Karpas-422 (cell line): ENCODE measurements around the gene PTBP1. TPM values are rescaled to one million over a fixed set of nuclear protein-coding genes. Genes with fewer than 3 reads are reported as not detected.
"Not testable (repeated sequence)": the region's sequence is repeated elsewhere in the genome, so short reads cannot be mapped to it uniquely, and the experiment has no call there.

Experiments
- DNase-seq: peaks from one replicate; pipeline ENCODE4 v3.0.0-alpha.2; 2015
- H2AFZ ChIP-seq: fragments of 200-600 bp; sonication (generic); 2 replicates; pipeline ENCODE4 v1.6.1; 2014; ENCODE audit warnings: antibody characterized with exemption, low read length, mixed read lengths
- H3K27ac ChIP-seq: fragments of 200-600 bp; sonication (generic); 2 replicates; pipeline ENCODE4 v1.5.1; 2014; ENCODE audit warnings: mild to moderate bottlenecking, low read length, moderate library complexity
- H3K27me3 ChIP-seq: fragments of 200-600 bp; sonication (generic); 2 replicates; pipeline ENCODE4 v1.6.1; 2014; ENCODE audit warnings: low read length, mixed read lengths
- H3K36me3 ChIP-seq: fragments of 200-600 bp; sonication (generic); 2 replicates; pipeline ENCODE4 v1.6.1; 2014; ENCODE audit warnings: low read length, mixed read lengths; ENCODE audit not compliant: insufficient read depth
- H3K4me1 ChIP-seq: fragments of 200-600 bp; sonication (generic); 2 replicates; pipeline ENCODE4 v1.6.1; 2014; ENCODE audit warnings: mild to moderate bottlenecking, low read length, mixed read lengths
- H3K4me2 ChIP-seq: fragments of 200-600 bp; sonication (generic); 2 replicates; pipeline ENCODE4 v1.6.1; 2014; ENCODE audit warnings: low read length, low read depth, mild to moderate bottlenecking; ENCODE audit not compliant: poor library complexity, severe bottlenecking
- H3K4me3 ChIP-seq: fragments of 200-600 bp; sonication (generic); 2 replicates; pipeline ENCODE4 v1.5.1; 2014; ENCODE audit warnings: mild to moderate bottlenecking, antibody characterized with exemption, low read length, mixed read lengths
- H3K79me2 ChIP-seq: fragments of 200-600 bp; sonication (generic); 2 replicates; pipeline ENCODE4 v1.6.1; 2014; ENCODE audit warnings: mild to moderate bottlenecking, low read length, mixed read lengths
- H3K9ac ChIP-seq: fragments of 200-600 bp; sonication (generic); 2 replicates; pipeline ENCODE4 v1.6.0; 2014; ENCODE audit warnings: low read length
- H3K9me2 ChIP-seq: fragments of 200-600 bp; sonication (generic), shearing (Covaris generic); replicated peaks from 2 replicates; pipeline ENCODE4 v1.6.0; 2014; ENCODE audit warnings: mild to moderate bottlenecking, low read length, moderate library complexity; ENCODE audit not compliant: insufficient read depth
- H3K9me3 ChIP-seq: fragments of 300-700, 200-600 bp; sonication (generic); 2 replicates; pipeline ENCODE4 v1.6.1; 2014; ENCODE audit warnings: low read length, mixed read lengths
- H4K20me1 ChIP-seq: fragments of 200-600 bp; sonication (generic); 2 replicates; pipeline ENCODE4 v1.6.1; 2014; ENCODE audit warnings: mild to moderate bottlenecking, antibody characterized with exemption, low read length, low read depth; ENCODE audit not compliant: insufficient read depth
- total RNA-seq: library from RNA; depleted of rRNA; stranded (reverse); fragments of >200 nt; shearing (Covaris generic); gene quantifications from 2 replicates; pipeline ENCODE4 v1.2.3, GENCODE V29; 2014; ENCODE audit warnings: low replicate concordance

Gene PTBP1
- total RNA-seq, 1 experiment from 2014 or later = 170 TPM

DNA sequence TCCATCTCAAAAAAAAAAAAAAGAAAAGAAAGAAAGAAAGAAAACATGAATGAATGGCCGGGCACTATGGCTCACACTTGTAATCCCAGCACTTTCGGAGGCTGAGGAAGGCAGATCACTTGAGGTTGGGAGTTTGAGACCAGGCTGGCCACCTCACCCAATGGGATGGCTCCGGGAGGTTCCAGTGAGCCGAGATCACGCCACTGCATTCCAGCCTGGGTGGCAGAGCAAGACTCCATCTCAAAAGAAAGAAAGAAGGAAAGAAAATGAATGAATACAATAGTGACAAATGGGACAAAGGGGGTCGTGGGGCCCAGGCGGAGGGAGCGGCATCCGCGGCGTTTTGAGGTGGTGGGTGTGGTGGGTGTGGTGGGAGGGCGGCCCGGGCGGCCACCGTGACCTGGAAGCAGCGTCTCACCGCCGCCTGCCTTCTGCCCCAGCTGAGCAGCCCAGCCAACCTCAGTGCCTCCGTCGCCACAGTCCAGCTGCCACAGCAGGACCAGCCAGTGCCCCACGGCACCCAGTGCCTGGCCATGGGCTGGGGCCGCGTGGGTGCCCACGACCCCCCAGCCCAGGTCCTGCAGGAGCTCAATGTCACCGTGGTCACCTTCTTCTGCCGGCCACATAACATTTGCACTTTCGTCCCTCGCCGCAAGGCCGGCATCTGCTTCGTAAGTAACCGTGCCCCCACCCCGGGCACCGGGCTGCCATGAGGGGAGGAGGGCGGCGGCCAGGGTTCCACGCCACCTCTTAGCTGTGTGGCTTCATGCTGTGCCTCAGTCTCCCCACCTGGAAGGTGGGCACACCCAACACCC lies 48.7 kb downstream of the PTBP1 start:
- H3K36me3 ChIP-seq = no peaks in the 10 kb centered on the region
- no peak overlapping the region for H3K4me3 ChIP-seq
- H3K79me2 ChIP-seq = no peaks in the 10 kb centered on the region
- no peaks in the 10 kb centered on the region for H3K27me3 ChIP-seq
- no peaks in the 10 kb centered on the region for H3K9me3 ChIP-seq
- no peaks in the 10 kb centered on the region for H4K20me1 ChIP-seq
- no peak overlapping the region for H2AFZ ChIP-seq
- no peaks in the 10 kb centered on the region for H3K9me2 ChIP-seq
- no peak overlapping the region for H3K4me2 ChIP-seq
- no peak overlapping the region for H3K27ac ChIP-seq
- DNase-seq = no peak
- H3K4me1 ChIP-seq = no peaks in the 10 kb centered on the region
- H3K9ac ChIP-seq = no peak overlapping the region

DNA sequence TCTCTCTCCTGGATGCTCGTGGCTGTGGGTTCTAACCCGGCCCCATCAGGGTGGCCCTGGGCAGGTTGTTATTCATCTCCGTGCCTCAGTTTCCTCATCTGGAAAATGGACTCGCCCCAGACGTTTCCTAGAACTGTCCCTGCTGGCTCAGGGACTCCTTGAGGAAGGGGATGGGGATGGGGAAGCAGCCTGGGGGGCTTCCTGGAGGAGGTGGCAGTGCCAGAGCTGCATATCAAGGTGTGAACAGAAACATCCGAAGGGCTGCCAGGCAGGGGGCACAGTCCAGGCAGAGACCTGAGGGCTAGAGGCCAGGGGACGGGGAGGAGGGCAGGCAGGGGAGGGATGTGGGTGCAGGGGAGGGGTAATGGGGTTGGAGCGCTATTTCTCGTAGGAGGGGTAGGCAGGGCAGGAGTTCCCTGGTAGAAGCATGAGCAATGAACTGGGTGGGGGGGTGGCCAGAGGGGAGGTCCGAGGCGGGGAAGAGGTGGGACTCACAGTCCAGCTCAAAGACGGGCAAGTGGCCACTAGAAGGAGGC lies 51.2 kb downstream of the PTBP1 start:
- H3K27me3 ChIP-seq = no peaks in the 10 kb centered on the region

DNA sequence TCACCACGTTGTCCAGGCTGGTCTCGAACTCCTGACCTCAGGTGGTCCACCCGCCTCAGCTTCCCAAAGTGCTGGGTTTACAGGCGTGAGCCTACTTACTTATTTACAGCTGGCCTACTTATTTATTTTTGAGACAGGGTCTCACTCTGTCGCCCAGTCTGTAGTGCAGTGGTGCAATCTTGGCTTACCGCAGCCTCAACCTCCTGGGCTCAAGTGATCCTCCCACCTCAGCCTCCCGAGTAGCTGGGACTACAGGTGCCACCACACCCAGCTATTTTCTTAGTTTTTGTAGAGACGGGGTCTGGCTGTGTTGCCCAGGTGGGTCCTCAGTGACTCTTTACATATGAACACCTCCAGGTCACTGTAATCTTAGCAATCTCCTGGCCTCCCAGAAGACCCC lies 51.9 kb downstream of the PTBP1 start:
- not testable (repeated sequence) for DNase-seq, H2AFZ ChIP-seq, H3K27me3 ChIP-seq, H3K36me3 ChIP-seq, H3K4me3 ChIP-seq, H3K4me2 ChIP-seq, H3K79me2 ChIP-seq, H3K4me1 ChIP-seq, H4K20me1 ChIP-seq, H3K9me2 ChIP-seq, H3K9me3 ChIP-seq, H3K27ac ChIP-seq, H3K9ac ChIP-seq

More for the DNA sequence above, 51.2 kb downstream of the PTBP1 start:
- no peak overlapping the region for H3K27ac ChIP-seq
- no peaks in the 10 kb centered on the region for H3K4me1 ChIP-seq
- H3K4me3 ChIP-seq = no peak overlapping the region
- H3K9me3 ChIP-seq = no peaks in the 10 kb centered on the region
- H4K20me1 ChIP-seq = no peaks in the 10 kb centered on the region
- no peak overlapping the region for H2AFZ ChIP-seq
- H3K9me2 ChIP-seq = no peaks in the 10 kb centered on the region
- H3K36me3 ChIP-seq = no peaks in the 10 kb centered on the region
- H3K4me2 ChIP-seq = no peak overlapping the region
- H3K9ac ChIP-seq = no peak overlapping the region
- H3K79me2 ChIP-seq = no peaks in the 10 kb centered on the region
- DNase-seq = no peak

DNA sequence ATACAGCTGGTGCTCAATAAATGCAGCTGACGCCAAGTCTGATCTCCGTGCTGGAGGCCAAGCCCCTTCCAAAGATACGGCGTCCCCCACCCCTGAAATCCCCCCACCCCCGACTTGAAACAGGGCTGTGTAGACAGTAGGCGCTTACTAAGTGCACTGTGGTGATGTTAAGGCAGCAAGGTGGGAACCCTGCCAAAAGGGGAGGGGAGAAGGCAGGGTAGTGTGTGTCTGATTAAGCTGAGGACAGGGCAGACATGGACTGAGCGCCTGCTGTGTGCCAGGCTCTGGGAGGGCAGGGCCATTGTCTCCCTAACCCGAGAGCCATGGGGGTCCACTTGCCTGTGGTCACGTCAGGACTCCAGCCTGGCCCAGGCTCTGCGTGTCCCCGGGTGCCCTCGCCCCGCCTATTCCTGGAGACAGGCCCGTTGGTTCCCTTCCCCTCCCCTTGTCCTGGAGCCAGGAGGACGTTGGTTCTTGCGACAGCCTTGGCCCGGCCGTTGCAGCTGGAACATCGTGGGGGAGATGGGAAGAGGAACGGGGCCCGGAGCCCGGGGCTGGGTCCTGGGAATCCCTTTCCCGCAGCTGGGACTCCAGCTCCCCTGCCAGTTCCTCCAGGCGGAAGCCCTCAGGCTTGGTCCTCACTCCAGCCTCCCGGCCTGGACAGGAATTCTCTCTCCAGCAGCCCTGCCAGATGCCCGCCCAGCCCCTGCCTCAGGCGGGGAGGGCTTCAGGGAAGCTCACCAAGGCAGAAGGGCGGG lies 53.1 kb downstream of the PTBP1 start:
- Histone ChIP-seq H3K27ac (no peak overlapping the region), H2AFZ (no peak overlapping the region), H3K9ac (no peak overlapping the region), H3K9me3 (no peaks in the 10 kb centered on the region), H3K9me2 (no peaks in the 10 kb centered on the region), H3K79me2 (no peaks in the 10 kb centered on the region), H3K36me3 (no peaks in the 10 kb centered on the region), H3K4me2 (no peak overlapping the region), H3K27me3 (no peaks in the 10 kb centered on the region), H3K4me1 (no peaks in the 10 kb centered on the region), H4K20me1 (no peaks in the 10 kb centered on the region), H3K4me3 (no peak overlapping the region)
- no peak for DNase-seq

DNA sequence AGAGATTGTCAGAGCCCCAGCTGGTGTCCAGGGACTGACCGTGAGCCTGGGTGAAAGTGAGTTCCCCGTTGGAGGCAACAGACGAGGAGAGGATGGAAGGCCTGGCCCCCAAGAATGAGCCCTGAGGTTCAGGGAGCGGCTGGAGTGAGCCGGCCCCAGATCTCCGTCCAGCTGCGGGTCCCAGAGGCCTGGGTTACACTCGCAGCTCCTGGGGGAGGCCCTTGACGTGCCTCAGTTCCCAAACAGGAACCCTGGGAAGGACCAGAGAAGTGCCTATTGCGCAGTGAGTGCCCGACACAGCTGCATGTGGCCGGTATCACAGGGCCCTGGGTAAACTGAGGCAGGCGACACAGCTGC lies 53.7 kb downstream of the PTBP1 start:
- Histone ChIP-seq H3K36me3 (no peaks in the 10 kb centered on the region), H2AFZ (no peak overlapping the region), H3K27ac (no peak overlapping the region), H3K27me3 (no peaks in the 10 kb centered on the region), H3K9me3 (no peaks in the 10 kb centered on the region), H3K4me3 (no peak overlapping the region), H3K9ac (no peak overlapping the region), H3K4me1 (no peaks in the 10 kb centered on the region), H3K9me2 (no peaks in the 10 kb centered on the region), H4K20me1 (no peaks in the 10 kb centered on the region), H3K4me2 (no peak overlapping the region), H3K79me2 (no peaks in the 10 kb centered on the region)
- DNase-seq = no peak

DNA sequence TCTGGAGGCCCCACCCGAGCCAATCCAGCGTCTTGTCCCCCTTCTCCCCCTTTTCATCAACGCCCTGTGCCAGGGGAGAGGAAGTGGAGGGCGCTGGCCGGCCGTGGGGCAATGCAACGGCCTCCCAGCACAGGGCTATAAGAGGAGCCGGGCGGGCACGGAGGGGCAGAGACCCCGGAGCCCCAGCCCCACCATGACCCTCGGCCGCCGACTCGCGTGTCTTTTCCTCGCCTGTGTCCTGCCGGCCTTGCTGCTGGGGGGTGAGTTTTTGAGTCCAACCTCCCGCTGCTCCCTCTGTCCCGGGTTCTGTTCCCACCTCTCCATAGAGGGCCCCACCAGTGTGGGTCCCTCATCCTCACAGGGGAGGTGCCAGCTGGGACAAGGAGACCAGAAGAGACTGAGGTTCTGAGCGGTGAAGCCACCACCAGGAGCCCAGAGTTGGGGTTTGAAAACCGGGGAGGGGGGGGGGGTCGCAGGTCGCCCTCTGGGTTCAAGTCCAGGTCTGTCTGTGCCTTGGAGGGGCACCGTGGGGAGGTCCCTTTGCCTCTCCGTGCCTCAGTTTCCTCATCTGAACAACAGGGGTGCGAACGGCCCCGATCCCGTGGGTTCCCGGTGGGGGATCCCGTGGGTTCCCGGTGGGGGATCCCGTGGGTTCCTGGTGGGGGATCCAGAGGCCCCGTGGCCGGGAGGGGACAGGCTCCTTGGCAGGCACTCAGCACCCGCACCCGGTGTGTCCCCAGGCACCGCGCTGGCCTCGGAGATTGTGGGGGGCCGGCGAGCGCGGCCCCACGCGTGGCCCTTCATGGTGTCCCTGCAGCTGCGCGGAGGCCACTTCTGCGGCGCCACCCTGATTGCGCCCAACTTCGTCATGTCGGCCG lies 55.1 kb downstream of the PTBP1 start, which contains the start of gene ELANE:
TSS of gene ELANE (plus strand) at position 168 of the 878 bp plus-strand sequence. CDS start at position 194, 26 bp downstream.
- Histone ChIP-seq H3K9me3 (no peaks in the 10 kb centered on the region), H4K20me1 (no peaks in the 10 kb centered on the region), H3K4me2 (no peak within 1 kb of the TSS), H3K36me3 (no peaks in the 10 kb centered on the region), H3K27ac (no peak within 1 kb of the TSS), H3K4me1 (no peaks in the 10 kb centered on the region), H3K9me2 (no peaks in the 10 kb centered on the region), H3K4me3 (no peak within 1 kb of the TSS), H3K9ac (no peak within 1 kb of the TSS), H2AFZ (no peak within 1 kb of the TSS), H3K79me2 (no peaks in the 10 kb centered on the region), H3K27me3 (no peaks in the 10 kb centered on the region)
- DNase-seq = no peak

DNA sequence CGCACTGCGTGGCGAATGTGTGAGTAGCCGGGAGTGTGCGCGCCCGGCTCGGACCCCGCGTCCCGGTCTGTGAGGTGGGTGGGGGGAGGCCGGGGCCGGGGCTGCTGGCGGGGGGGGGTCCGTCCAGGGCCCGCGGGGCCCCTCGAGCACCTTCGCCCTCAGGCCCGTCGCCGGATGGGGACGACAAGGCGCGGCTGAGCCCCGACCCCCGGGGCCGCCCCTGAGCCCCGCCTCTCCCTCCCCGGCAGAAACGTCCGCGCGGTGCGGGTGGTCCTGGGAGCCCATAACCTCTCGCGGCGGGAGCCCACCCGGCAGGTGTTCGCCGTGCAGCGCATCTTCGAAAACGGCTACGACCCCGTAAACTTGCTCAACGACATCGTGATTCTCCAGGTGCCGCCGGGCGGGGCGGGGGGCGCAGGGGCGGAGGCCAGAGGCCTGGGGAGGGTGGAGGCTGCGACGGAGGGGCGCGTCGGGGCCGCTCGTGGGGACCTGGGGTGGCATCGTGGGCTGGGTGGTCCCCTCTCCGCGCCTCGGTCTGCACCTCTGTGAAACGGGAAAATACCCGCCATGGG lies 55.8 kb downstream of the PTBP1 start:
- no peak overlapping the region for H3K4me3 ChIP-seq
- no peaks in the 10 kb centered on the region for H3K4me1 ChIP-seq
- no peaks in the 10 kb centered on the region for H3K27me3 ChIP-seq
- no peaks in the 10 kb centered on the region for H3K9me2 ChIP-seq
- H3K79me2 ChIP-seq = no peaks in the 10 kb centered on the region
- H3K9me3 ChIP-seq = no peaks in the 10 kb centered on the region
- H3K36me3 ChIP-seq = no peaks in the 10 kb centered on the region
- H3K27ac ChIP-seq = no peak overlapping the region
- no peaks in the 10 kb centered on the region for H4K20me1 ChIP-seq
- no peak overlapping the region for H3K9ac ChIP-seq
- DNase-seq = no peak
- no peak overlapping the region for H2AFZ ChIP-seq
- H3K4me2 ChIP-seq = no peak overlapping the region
